NAMALWA (cell line): ENCODE results near the gene CLIC3.

Experiments used
- DNase-seq: peaks from one replicate; pipeline ENCODE4 v3.0.0-alpha.2; 2015; ENCODE audit warnings: low spot score

The CLIC3 gene

GRCh38 chr9:137030538-137031527, 34.5 kb upstream of the CLIC3 start:
- no peak for DNase-seq

- no peak for DNase-seq
Observed at GRCh38 chr9:137030006-137030405, 33.6 kb upstream of the CLIC3 start.

GRCh38 chr9:137029058-137029936, 32.9 kb upstream of the CLIC3 start:
- DNase-seq: peak; percentile 81

GRCh38 chr9:137028263-137029057, 32.1 kb upstream of the CLIC3 start:
- DNase-seq: peak; percentile 72

GRCh38 chr9:137027369-137028262, 31.2 kb upstream of the CLIC3 start, which contains the start of gene ABCA2:
Gene ABCA2, minus strand, starts transcription at chr9:137028237. Its CDS starts 97 bp downstream, at chr9:137028140.
- DNase-seq: no peak

GRCh38 chr9:137026828-137027227, 30.5 kb upstream of the CLIC3 start:
- no peak for DNase-seq

- DNase-seq: no peak
Observed at GRCh38 chr9:137026384-137026783, 30.0 kb upstream of the CLIC3 start.

- peak; percentile 42 for DNase-seq
Observed at GRCh38 chr9:137025517-137025966, 29.2 kb upstream of the CLIC3 start.

GRCh38 chr9:137023583-137023991, 27.2 kb upstream of the CLIC3 start:
- DNase-seq: no peak

GRCh38 chr9:137023157-137023556, 26.8 kb upstream of the CLIC3 start:
- DNase-seq: no peak

- no peak for DNase-seq
Observed at GRCh38 chr9:137022662-137023008, 26.3 kb upstream of the CLIC3 start.

- peak; percentile 85 for DNase-seq
Observed at GRCh38 chr9:137021979-137022661, 25.8 kb upstream of the CLIC3 start.

- DNase-seq: no peak
Observed at GRCh38 chr9:137021568-137021978, 25.2 kb upstream of the CLIC3 start.

GRCh38 chr9:137020771-137021567, 24.6 kb upstream of the CLIC3 start:
- no peak for DNase-seq

GRCh38 chr9:137019891-137020683, 23.7 kb upstream of the CLIC3 start:
- DNase-seq: no peak

- no peak for DNase-seq
Observed at GRCh38 chr9:137018761-137019559, 22.6 kb upstream of the CLIC3 start.

GRCh38 chr9:137017791-137018497, 21.6 kb upstream of the CLIC3 start:
- no peak for DNase-seq
